Activated CD8-positive, alpha-beta T cell treated with anti-CD3 and anti-CD28 coated beads, Interleukin-2, amount 10 ng/mL, durations not matched to agents 7 days and 5 days (primary cell): Measurements from ENCODE around the gene SLC7A14. TPM values are rescaled to one million over a fixed set of nuclear protein-coding genes. Genes with fewer than 3 reads are reported as not detected.

Experiments
- ATAC-seq: fragments of 150-1000 bp; cut with Tn5 transposase; one replicate; pipeline ENCODE4 v1.10.0; 2021; ENCODE audit warnings: moderate library complexity
- CTCF ChIA-PET: fragments of 350-600 bp; sonication (Branson Sonifier 250); formaldehyde crosslinking; loops from one replicate; lab custom pipeline; 2021; ENCODE audit warnings: antibody characterized with exemption; lab: Charles Lee
- POLR2A ChIA-PET: fragments of 350-600 bp; sonication (Branson Sonifier 250); formaldehyde crosslinking; loops from one replicate; lab custom pipeline; 2021; ENCODE audit warnings: antibody characterized with exemption; lab: Charles Lee
- DNase-seq: peaks from one replicate; pipeline ENCODE4 v3.0.0-alpha.2; 2020
- H3K27ac Mint-ChIP-seq: one replicate; pipeline ENCODE4 v1.8.0; 2021; ENCODE audit warnings: mild to moderate bottlenecking, mixed read lengths
- H3K27me3 Mint-ChIP-seq: one replicate; pipeline ENCODE4 v1.8.0; 2021; ENCODE audit warnings: low read depth, mixed read lengths
- H3K36me3 Mint-ChIP-seq: one replicate; pipeline ENCODE4 v1.8.0; 2021; ENCODE audit warnings: low read depth, mixed read lengths
- H3K4me1 Mint-ChIP-seq: one replicate; pipeline ENCODE4 v1.8.0; 2021; ENCODE audit warnings: low read depth, mixed read lengths
- H3K4me3 Mint-ChIP-seq: one replicate; pipeline ENCODE4 v1.8.0; 2021; ENCODE audit warnings: mild to moderate bottlenecking, mixed read lengths
- H3K9me3 Mint-ChIP-seq: one replicate; pipeline ENCODE4 v1.8.0; 2022; ENCODE audit warnings: mixed read lengths; ENCODE audit not compliant: insufficient read depth
- total RNA-seq, 2 experiments: library from RNA; stranded (reverse); gene quantifications; one replicate each; pipeline ENCODE4 v1.2.3, GENCODE V29; 2021

Gene SLC7A14
- total RNA-seq, 2 experiments from 2014 or later = not detected

DNA sequence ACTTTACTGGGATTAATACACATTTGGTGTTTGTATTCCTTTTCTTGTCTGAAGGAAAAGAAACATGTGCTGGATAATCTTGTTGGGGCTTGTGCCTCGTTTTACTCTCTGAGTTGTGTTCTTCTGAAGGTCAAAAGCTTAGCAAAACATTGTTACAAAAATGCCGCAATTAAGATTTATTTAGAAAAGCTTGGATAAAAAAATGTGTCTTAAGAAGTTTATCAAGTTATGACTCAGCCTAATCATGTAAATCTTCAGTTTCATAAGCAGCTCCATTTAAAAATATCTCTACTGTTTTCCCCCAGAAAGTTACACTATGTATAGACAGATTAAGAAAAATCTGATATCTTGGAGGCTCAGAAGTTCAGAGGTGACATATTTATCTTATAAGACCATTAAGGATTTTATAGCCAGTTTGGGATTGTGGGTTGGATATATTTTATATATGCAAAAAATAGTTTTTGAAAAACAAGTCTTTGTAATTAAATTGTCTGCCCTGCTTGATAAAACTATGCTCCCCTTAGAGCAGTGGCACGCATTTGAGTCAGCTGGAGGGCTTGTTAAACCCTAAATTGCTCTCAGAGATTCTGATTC is 110.7 kb downstream of the SLC7A14 start:
- H3K4me1 Mint-ChIP-seq = peaks cover 2% of the 10 kb centered on the region
- no peaks in the 10 kb centered on the region for H3K9me3 Mint-ChIP-seq
- H3K27me3 Mint-ChIP-seq = peaks cover 16% of the 10 kb centered on the region
- POLR2A ChIA-PET = interaction anchor here (0.6 kb wide), 1 partner anchor 488 kb away, joined by 3 read pairs; no protein-coding TSS in a partner anchor
- no peak overlapping the region for H3K27ac Mint-ChIP-seq
- DNase-seq (no peak), ATAC-seq (no peak)
- H3K4me3 Mint-ChIP-seq = no peak overlapping the region
- no peaks in the 10 kb centered on the region for H3K36me3 Mint-ChIP-seq
- CTCF ChIA-PET = no interaction called here

DNA sequence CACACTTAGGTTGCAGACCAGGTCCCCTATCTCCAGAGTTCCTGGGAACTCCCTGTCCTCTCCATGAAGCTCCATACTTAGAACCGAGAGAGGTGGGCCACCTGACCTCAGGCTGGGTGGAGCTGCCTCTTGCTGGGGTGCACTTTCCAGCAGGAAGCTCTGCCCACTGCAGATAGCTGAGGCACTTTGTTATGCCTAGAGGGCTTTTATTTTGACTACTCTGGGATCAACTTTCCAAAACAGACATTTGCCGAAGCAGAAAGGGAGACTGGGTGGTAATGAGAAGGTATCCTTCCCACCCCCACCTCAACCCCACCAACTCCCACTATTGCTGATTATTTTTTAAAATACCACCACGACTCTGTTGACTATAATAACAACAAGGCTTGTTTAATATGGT is 112.5 kb downstream of the SLC7A14 start:
- H3K9me3 Mint-ChIP-seq = no peaks in the 10 kb centered on the region
- no peak overlapping the region for H3K4me3 Mint-ChIP-seq
- no peaks in the 10 kb centered on the region for H3K4me1 Mint-ChIP-seq
- no peak overlapping the region for H3K27ac Mint-ChIP-seq
- no peak for ATAC-seq
- peaks cover 24% of the 10 kb centered on the region for H3K27me3 Mint-ChIP-seq
- ChIA-PET CTCF (no interaction called here), POLR2A (no interaction called here)
- no peaks in the 10 kb centered on the region for H3K36me3 Mint-ChIP-seq
- DNase-seq = no peak

DNA sequence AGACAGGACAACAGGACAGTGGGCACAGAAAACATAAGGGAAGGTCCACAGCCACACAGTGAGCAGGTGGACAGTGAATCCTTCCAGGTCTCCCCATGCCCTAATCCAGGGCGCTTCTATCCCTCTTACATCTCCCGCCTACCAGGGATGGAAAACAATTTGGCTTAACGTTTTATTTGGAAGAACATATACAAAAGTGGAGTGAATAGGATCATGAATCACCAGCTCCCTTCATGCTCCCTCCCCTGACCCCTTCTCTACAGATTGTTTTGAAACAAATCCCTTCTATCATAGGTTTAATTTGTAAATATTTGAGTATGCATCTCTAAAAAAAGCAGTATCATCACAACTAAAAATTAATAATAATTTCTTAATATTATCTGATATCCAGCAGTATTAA is 114.7 kb downstream of the SLC7A14 start:
- Mint-ChIP-seq H3K4me1 (no peaks in the 10 kb centered on the region), H3K9me3 (no peaks in the 10 kb centered on the region), H3K27ac (no peak overlapping the region), H3K4me3 (no peak overlapping the region), H3K36me3 (no peaks in the 10 kb centered on the region), H3K27me3 (peaks cover 24% of the 10 kb centered on the region)
- POLR2A ChIA-PET = no interaction called here
- DNase-seq (no peak), ATAC-seq (no peak)
- CTCF ChIA-PET = no interaction called here

DNA sequence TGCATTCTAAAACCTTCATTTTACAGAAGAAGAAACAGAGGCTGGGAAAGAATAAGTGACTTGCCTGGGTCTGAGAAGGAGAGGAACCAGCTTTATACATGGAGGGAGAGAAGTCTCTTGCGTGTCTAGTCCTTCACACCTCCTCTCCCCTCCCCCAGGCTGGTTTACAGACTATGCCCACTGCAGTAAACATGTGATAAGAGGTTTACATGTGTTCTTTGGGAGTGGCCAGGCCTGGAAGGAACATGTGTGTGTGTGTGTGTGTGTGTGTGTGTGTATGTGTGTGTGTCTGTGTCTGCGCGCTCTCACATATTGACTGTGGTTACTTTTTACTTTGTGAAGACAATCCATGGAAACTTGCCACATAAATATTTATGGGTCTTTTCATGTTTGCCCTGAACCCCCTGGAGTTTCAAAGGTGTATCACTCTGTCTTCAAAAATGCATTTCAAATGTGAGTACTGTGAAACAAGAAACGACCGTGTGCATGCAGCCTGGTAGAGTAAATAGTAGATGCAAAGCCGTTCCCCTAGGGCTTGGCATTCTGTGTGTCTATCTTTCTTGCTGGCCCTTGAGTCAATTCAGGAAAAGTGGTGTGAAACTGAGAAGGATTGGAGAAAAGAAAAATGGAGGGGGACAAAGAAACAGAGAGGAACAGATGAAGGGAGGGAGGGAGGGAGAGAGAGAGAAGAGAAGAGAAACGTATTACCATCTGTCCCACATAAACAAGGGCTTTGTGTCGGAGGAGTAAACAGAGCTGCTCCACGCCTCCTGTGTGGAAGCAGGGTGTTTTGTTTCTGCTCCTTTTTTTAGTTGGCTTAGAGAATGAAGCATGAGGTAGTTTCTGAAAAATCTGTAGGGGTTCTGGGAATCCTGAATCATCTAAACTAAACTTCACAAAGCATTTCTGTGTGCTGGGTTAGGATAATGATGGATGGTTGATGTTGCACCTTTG is 115.5 kb downstream of the SLC7A14 start:
- Mint-ChIP-seq H3K36me3 (no peaks in the 10 kb centered on the region), H3K27ac (no peak overlapping the region), H3K4me1 (no peaks in the 10 kb centered on the region), H3K9me3 (no peaks in the 10 kb centered on the region), H3K27me3 (peaks cover 27% of the 10 kb centered on the region), H3K4me3 (no peak overlapping the region)
- ATAC-seq (no peak), DNase-seq (no peak)
- POLR2A ChIA-PET = no interaction called here
- CTCF ChIA-PET = no interaction called here

DNA sequence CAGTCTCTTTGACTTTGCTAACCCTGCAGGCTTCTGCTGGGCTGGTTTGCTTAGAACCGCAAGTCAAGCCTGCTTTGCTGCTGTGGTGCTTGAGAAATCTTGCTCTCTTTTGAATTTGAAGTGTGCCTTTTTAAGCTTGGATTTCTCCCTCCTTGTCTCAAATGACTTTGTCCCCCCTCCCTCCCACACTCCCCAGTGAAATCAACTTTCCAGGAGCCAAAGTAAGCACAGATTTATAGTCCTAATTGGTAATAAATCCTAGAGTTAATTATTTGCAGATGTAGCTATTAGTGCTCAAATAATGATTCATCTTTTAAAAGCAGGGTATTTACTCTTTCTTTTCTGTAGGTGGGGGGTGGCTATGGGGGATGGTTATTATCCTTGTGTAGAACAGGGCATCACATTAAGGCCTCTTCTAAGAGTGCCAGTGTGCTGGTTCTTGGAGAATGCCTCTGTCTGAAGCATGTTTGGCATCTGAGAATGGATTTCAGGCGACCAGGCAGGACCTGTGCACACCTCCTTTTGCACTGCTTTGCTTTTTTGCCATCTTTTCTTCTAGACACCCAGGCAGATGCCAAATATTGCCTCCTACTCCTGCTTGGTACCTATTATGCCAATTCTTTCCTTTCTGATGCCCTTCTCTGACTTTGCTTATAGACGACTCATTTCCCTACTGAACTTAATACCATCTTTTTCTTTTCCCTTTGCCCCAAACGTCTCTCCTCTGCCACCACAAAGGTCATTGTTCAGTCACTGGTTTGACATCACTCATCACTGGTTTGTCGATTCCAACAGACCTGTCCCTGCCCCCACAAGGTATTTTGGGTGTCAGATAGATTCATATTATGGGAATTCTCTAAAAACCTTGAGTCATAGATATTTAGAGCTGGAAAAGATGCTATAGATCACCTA is 116.5 kb downstream of the SLC7A14 start:
- DNase-seq = no peak
- Mint-ChIP-seq H3K27me3 (peaks cover 31% of the 10 kb centered on the region), H3K36me3 (no peaks in the 10 kb centered on the region), H3K4me1 (no peaks in the 10 kb centered on the region), H3K4me3 (no peak overlapping the region), H3K27ac (no peak overlapping the region), H3K9me3 (no peaks in the 10 kb centered on the region)
- ATAC-seq = no peak
- ChIA-PET CTCF (no interaction called here), POLR2A (no interaction called here)

DNA sequence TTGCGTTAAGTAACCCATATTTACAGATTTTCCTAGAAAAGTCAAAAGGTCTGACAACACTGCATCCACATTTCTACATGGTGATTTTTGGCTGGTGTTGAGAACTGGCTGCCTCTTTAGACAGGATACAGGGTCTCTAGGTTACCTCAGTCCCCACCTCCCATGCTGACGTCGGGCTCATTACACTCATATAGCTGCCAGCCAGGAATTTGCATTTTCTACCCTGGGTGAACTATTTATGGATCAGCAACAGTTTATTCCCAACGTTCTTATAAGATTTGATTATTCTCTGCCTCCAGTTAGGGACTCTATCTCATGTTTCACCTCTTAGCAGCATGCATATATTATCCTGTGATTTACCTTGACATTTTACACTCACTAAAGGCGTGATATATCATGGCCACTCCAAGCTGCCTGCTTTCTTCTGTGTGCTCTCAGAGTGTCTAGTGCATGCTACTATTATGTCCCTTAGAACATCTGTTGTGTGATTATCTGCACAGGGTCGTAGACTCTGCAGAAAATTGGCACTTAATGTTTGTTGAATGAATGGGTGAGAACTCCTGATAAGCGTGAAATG is 118.2 kb downstream of the SLC7A14 start:
- H3K27me3 Mint-ChIP-seq = peaks cover 37% of the 10 kb centered on the region
- ChIA-PET CTCF (no interaction called here), POLR2A (no interaction called here)
- no peaks in the 10 kb centered on the region for H3K36me3 Mint-ChIP-seq
- no peaks in the 10 kb centered on the region for H3K4me1 Mint-ChIP-seq
- no peak overlapping the region for H3K27ac Mint-ChIP-seq
- DNase-seq = no peak
- no peak for ATAC-seq
- H3K9me3 Mint-ChIP-seq = no peaks in the 10 kb centered on the region
- no peak overlapping the region for H3K4me3 Mint-ChIP-seq

DNA sequence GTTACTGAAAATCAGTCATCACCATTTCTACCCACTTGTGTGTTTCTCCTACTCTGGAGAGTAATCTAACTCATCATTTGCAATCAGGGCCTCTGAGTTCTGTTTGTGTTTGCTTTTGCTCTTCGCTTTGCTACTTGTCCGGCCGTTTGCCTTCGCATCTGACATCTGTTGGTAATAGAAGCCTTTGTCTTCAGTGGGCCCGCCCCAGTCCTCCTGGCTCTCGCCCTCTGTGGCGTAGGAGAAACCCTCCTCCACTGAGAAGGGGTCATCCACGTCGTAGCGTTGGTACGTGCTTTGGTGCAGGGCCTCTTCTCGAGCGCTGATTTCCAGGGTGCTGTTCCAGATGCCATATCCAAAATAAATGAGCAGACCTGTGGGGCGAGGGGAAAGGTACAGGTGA is 118.9 kb downstream of the SLC7A14 start:
- ChIA-PET CTCF (no interaction called here), POLR2A (no interaction called here)
- Mint-ChIP-seq H3K36me3 (no peaks in the 10 kb centered on the region), H3K4me3 (no peak overlapping the region), H3K27ac (no peak overlapping the region), H3K27me3 (peaks cover 41% of the 10 kb centered on the region), H3K4me1 (no peaks in the 10 kb centered on the region), H3K9me3 (no peaks in the 10 kb centered on the region)
- ATAC-seq (no peak), DNase-seq (no peak)

DNA sequence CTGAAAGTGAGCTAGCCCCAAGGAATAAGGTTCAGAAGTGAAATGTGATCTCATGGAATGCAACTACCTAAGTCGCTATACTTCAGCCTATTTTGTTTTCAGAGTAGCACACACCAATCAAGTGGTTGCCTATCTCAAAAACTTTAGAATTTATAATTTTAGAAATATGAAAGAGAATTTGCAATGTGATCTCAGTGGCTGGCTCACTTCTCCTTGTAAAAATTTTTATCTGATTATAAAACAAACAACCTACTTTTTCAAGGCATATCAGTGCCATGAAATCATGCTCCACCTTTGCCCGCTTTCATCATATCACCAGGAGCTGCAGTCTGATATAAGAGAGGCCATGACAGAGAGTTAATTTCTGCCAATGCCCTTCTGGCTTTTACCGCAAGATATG is 119.9 kb downstream of the SLC7A14 start:
- ATAC-seq (no peak), DNase-seq (no peak)
- Mint-ChIP-seq H3K4me1 (no peaks in the 10 kb centered on the region), H3K27ac (no peak overlapping the region), H3K9me3 (no peaks in the 10 kb centered on the region), H3K36me3 (no peaks in the 10 kb centered on the region), H3K4me3 (no peak overlapping the region), H3K27me3 (peaks cover 42% of the 10 kb centered on the region)
- ChIA-PET CTCF (no interaction called here), POLR2A (no interaction called here)

DNA sequence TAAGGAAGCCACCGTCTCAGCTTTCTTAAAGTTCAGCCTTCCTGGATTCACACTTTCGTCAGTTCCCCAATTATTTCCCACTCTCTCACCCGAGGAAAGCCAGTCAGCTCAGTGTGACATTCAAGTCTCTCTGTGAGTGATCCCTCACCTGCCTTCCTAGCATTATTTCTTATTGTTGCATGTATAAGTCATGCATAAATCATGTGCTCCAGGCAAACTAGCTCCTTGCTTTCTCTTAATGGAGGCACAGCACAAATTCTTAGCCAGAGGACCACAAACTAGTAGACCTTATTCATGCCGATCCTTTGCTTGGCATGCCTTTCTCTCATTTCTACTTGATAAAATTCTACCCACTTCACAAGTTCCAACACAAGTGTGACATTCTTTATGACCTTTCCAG is 122.9 kb downstream of the SLC7A14 start:
- Mint-ChIP-seq H3K4me1 (no peaks in the 10 kb centered on the region), H3K9me3 (no peaks in the 10 kb centered on the region), H3K27me3 (peaks cover 31% of the 10 kb centered on the region), H3K4me3 (no peak overlapping the region), H3K27ac (no peak overlapping the region), H3K36me3 (no peaks in the 10 kb centered on the region)
- DNase-seq (no peak), ATAC-seq (no peak)
- CTCF ChIA-PET = interaction anchor here (0.7 kb wide), 1 partner anchor 49 kb away, joined by 3 read pairs; no protein-coding TSS in a partner anchor
- POLR2A ChIA-PET = no interaction called here

DNA sequence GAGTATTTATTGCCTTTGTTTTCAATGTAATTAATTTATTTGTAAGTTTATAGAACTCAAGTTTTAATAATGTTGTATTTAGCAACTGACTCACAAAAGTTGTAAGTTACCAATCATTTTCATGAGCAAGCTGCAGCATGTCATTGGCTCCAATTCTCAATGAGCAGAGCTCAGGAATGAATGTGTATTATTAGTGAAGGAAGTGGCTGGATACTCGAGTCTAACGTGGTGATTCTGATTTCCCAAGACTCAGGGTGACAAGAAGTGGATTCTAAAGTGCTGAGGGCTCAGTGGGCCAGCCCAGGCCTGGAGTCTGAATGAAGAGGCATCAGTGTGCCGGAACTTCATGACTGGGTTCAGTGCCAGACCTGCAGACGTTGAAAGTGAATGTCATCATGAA is 127.6 kb downstream of the SLC7A14 start:
- no peak for DNase-seq
- H3K4me1 Mint-ChIP-seq = no peaks in the 10 kb centered on the region
- ChIA-PET CTCF (interaction anchor here (1.0 kb wide), 1 partner anchor 44 kb away, joined by 3 read pairs; no protein-coding TSS in a partner anchor), POLR2A (no interaction called here)
- no peaks in the 10 kb centered on the region for H3K36me3 Mint-ChIP-seq
- peaks cover 28% of the 10 kb centered on the region for H3K27me3 Mint-ChIP-seq
- H3K4me3 Mint-ChIP-seq = no peak overlapping the region
- H3K27ac Mint-ChIP-seq = no peak overlapping the region
- ATAC-seq = no peak
- no peaks in the 10 kb centered on the region for H3K9me3 Mint-ChIP-seq

DNA sequence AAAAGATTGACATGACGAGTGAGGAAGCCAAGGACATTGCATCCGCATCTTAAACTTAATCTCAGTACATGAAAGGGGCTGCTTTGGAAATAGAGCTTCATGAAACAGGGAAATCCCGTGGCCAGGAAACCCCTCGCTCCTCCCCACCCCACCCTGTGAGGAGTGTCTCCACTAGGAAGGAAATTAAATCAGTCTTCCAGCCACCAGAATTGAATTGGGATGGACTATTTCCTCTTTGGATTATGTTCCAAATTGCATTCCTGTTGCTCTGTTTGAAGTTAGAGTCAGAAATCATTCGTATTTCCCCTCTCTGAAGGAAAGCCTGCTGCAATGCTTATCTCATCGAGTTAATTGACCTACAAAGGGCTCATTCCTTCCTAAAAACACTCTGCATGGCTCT is 131.4 kb downstream of the SLC7A14 start:
- H3K36me3 Mint-ChIP-seq = no peaks in the 10 kb centered on the region
- no peak overlapping the region for H3K27ac Mint-ChIP-seq
- no peak for DNase-seq
- POLR2A ChIA-PET = no interaction called here
- CTCF ChIA-PET = no interaction called here
- no peaks in the 10 kb centered on the region for H3K4me1 Mint-ChIP-seq
- no peak for ATAC-seq
- no peaks in the 10 kb centered on the region for H3K9me3 Mint-ChIP-seq
- H3K4me3 Mint-ChIP-seq = no peak overlapping the region
- peaks cover 14% of the 10 kb centered on the region for H3K27me3 Mint-ChIP-seq
